H1 (cell line): ENCODE results near the gene HS6ST2. TPM values are rescaled to one million over a fixed set of nuclear protein-coding genes. Genes with fewer than 3 reads are reported as not detected.

Source experiments
- CTCF ChIA-PET: fragments of 300-600 bp; sonication (Branson Sonifier 250); formaldehyde crosslinking; loops from one replicate; lab custom pipeline; 2021; ENCODE audit not compliant: partially characterized antibody; lab: Charles Lee
- POLR2A ChIA-PET: fragments of 300-600 bp; sonication (Branson Sonifier 250); formaldehyde crosslinking; loops from one replicate; lab custom pipeline; 2021; ENCODE audit warnings: inconsistent platforms; ENCODE audit not compliant: partially characterized antibody; lab: Charles Lee
- DNase-seq, 2 experiments: peaks; one replicate each; pipeline versions ENCODE4 v3.0.0 to v3.0.0-alpha.2; 2010 to 2022; ENCODE audit warnings: low spot score in 2 of 2, low read depth in 1 of 2, mixed read lengths in 1 of 2
- FAIRE-seq: peaks from 2 replicates; lab custom pipeline; 2011; peaks lifted over from hg19 to GRCh38; lab: Jason Lieb, UNC
- H2AFZ ChIP-seq: 2 replicates; pipeline ENCODE4 v1.8.1; 2012; ENCODE audit warnings: low read length, inconsistent platforms
- H2AK5ac ChIP-seq: 2 replicates; pipeline ENCODE4 v1.6.1; 2013; ENCODE audit warnings: low read depth, low read length
- H2BK120ac ChIP-seq: replicated peaks from 2 replicates; pipeline ENCODE3; 2013; ENCODE audit warnings: low read depth, low read length, inconsistent platforms
- H2BK12ac ChIP-seq: 2 replicates; pipeline ENCODE4 v1.6.1; 2013; ENCODE audit warnings: low read depth, low read length
- H2BK15ac ChIP-seq: 2 replicates; pipeline ENCODE4 v1.6.1; 2013; ENCODE audit warnings: low read length
- H2BK20ac ChIP-seq: 2 replicates; pipeline ENCODE4 v1.6.1; 2013; ENCODE audit warnings: low read length
- H2BK5ac ChIP-seq: 2 replicates; pipeline ENCODE4 v1.6.1; 2013; ENCODE audit warnings: low read depth, low read length
- H3K14ac ChIP-seq: 2 replicates; pipeline ENCODE4 v1.6.1; 2013; ENCODE audit warnings: inconsistent platforms; ENCODE audit not compliant: insufficient read length
- H3K18ac ChIP-seq: 2 replicates; pipeline ENCODE4 v1.6.1; 2013; ENCODE audit warnings: low read length; ENCODE audit errors: extremely low read depth
- H3K23ac ChIP-seq: 2 replicates; pipeline ENCODE4 v1.6.1; 2013; ENCODE audit warnings: inconsistent platforms; ENCODE audit not compliant: insufficient read length
- H3K23me2 ChIP-seq: 2 replicates; pipeline ENCODE4 v1.6.1; 2013; ENCODE audit warnings: low read depth, low read length
- H3K27ac ChIP-seq: 2 replicates; pipeline ENCODE4 v1.6.1; 2011; ENCODE audit warnings: low read depth, low read length, inconsistent platforms
- H3K27me3 ChIP-seq, 4 experiments: replicated peaks in 1 of 4; 1 replicate in 1 of 4; 2 replicates in 3 of 4; pipeline versions ENCODE4 v1.6.1 to v1.8.1; 2011 to 2013; ENCODE audit warnings: low read length in 3 of 4, mild to moderate bottlenecking in 3 of 4, inconsistent platforms in 2 of 4, mixed read lengths in 2 of 4, moderate library complexity in 1 of 4; ENCODE audit not compliant: control insufficient read depth in 3 of 4, insufficient read depth in 3 of 4; ENCODE audit errors: extremely low read depth in 1 of 4
- H3K36me3 ChIP-seq, 4 experiments: 2 replicates each; pipeline versions ENCODE4 v1.6.1 to v1.8.1; 2011 to 2013; ENCODE audit warnings: mild to moderate bottlenecking in 4 of 4, low read length in 3 of 4, moderate library complexity in 2 of 4, control low read depth in 1 of 4, inconsistent platforms in 1 of 4; ENCODE audit not compliant: insufficient read depth in 4 of 4, control insufficient read depth in 2 of 4
- H3K4ac ChIP-seq: replicated peaks from 2 replicates; pipeline ENCODE3; 2013; ENCODE audit warnings: low read length, low read depth, mixed read lengths, inconsistent platforms; ENCODE audit not compliant: insufficient read length
- H3K4me1 ChIP-seq, 4 experiments: replicated peaks in 1 of 4; 1 replicate in 1 of 4; 2 replicates in 3 of 4; pipeline versions ENCODE4 v1.6.1 to v1.8.1; 2011 to 2013; ENCODE audit warnings: low read length in 3 of 4, inconsistent platforms in 2 of 4, mixed read lengths in 1 of 4; ENCODE audit not compliant: insufficient read depth in 4 of 4, control insufficient read depth in 3 of 4
- H3K4me2 ChIP-seq, 2 experiments: 2 replicates each; pipeline versions ENCODE4 v1.6.1 to v1.8.1; 2011 to 2013; ENCODE audit warnings: low read depth in 2 of 2, low read length in 2 of 2, control low read depth in 1 of 2, inconsistent platforms in 1 of 2, mild to moderate bottlenecking in 1 of 2; ENCODE audit not compliant: insufficient read depth in 1 of 2
- H3K4me3 ChIP-seq, 4 experiments: fragments of 200-600, 300-600 bp in 1 of 4; sonication (generic), shearing (Covaris generic), sonication (Bioruptor Twin) in 1 of 4; 2 replicates each; pipeline versions ENCODE4 v1.5.1 to v1.8.1; 2011 to 2016; ENCODE audit warnings: low read length in 4 of 4, low read depth in 3 of 4, control low read depth in 2 of 4, inconsistent platforms in 2 of 4, mild to moderate bottlenecking in 2 of 4, mixed read lengths in 1 of 4, moderate library complexity in 1 of 4; ENCODE audit not compliant: insufficient read depth in 2 of 4; ENCODE audit errors: extremely low read depth in 1 of 4
- H3K56ac ChIP-seq: replicated peaks from 2 replicates; pipeline ENCODE3; 2013; ENCODE audit warnings: low read depth, mild to moderate bottlenecking, mixed read lengths, low read length, inconsistent platforms; ENCODE audit not compliant: insufficient read length
- H3K79me1 ChIP-seq: 2 replicates; pipeline ENCODE4 v1.6.1; 2013; ENCODE audit warnings: low read depth, low read length, control low read depth
- H3K79me2 ChIP-seq, 2 experiments: 2 replicates each; pipeline versions ENCODE4 v1.6.1 to v1.8.1; 2012 to 2013; ENCODE audit warnings: low read length in 2 of 2, mild to moderate bottlenecking in 2 of 2, inconsistent platforms in 1 of 2; ENCODE audit not compliant: insufficient read depth in 2 of 2, control insufficient read depth in 1 of 2
- H3K9ac ChIP-seq, 4 experiments: replicated peaks in 1 of 4; 1 replicate in 1 of 4; 2 replicates in 3 of 4; pipeline versions ENCODE4 v1.6.1 to v1.8.1; 2011 to 2013; ENCODE audit warnings: low read depth in 3 of 4, low read length in 3 of 4, control low read depth in 2 of 4, mild to moderate bottlenecking in 2 of 4, moderate library complexity in 2 of 4, inconsistent platforms in 1 of 4; ENCODE audit errors: extremely low read depth in 1 of 4
- H3K9me3 ChIP-seq, 2 experiments: 2 replicates each; pipeline versions ENCODE4 v1.6.1 to v1.8.1; 2012 to 2013; ENCODE audit warnings: mild to moderate bottlenecking in 2 of 2, moderate library complexity in 2 of 2, control low read depth in 1 of 2, inconsistent platforms in 1 of 2, low read depth in 1 of 2, low read length in 1 of 2, mixed read lengths in 1 of 2; ENCODE audit not compliant: insufficient read depth in 2 of 2
- H4K20me1 ChIP-seq, 2 experiments: replicated peaks in 1 of 2; 2 replicates each; pipeline versions ENCODE3 to v1.8.1; 2011 to 2013; ENCODE audit warnings: inconsistent platforms in 2 of 2, low read length in 2 of 2, mild to moderate bottlenecking in 1 of 2; ENCODE audit not compliant: insufficient read depth in 2 of 2, control insufficient read depth in 1 of 2
- H4K5ac ChIP-seq: 2 replicates; pipeline ENCODE4 v1.6.1; 2013; ENCODE audit warnings: low read length, low read depth, mixed read lengths, inconsistent platforms; ENCODE audit not compliant: insufficient read length
- H4K8ac ChIP-seq: 2 replicates; pipeline ENCODE4 v1.8.0; 2013; ENCODE audit warnings: mild to moderate bottlenecking, moderate library complexity, low read length, inconsistent platforms; ENCODE audit not compliant: insufficient read depth; ENCODE audit errors: extremely low read depth
- H4K91ac ChIP-seq: replicated peaks from 2 replicates; pipeline ENCODE3; 2013; ENCODE audit warnings: low read length, mixed read lengths, inconsistent platforms; ENCODE audit not compliant: insufficient read length
- CBX5 ChIP-seq: fragments of 300-800, 300-1000 bp; sonication (generic); IDR thresholded peaks from 2 replicates; pipeline ENCODE4 v1.7.1; 2016; ENCODE audit warnings: antibody characterized with exemption, low read length, low read depth
- KDM4A ChIP-seq: IDR thresholded peaks from one replicate; pipeline ENCODE4 v1.7.1; 2012; ENCODE audit warnings: low read depth, mild to moderate bottlenecking, moderate library complexity, low read length, inconsistent platforms; ENCODE audit not compliant: severe bottlenecking
- SP4 ChIP-seq: IDR thresholded peaks from 2 replicates; pipeline ENCODE4 v1.6.1; 2012; ENCODE audit warnings: low read length, inconsistent platforms
- WGBS, 2 experiments: shearing (Covaris generic) in 1 of 2; methylation state at CpG; one replicate each; pipeline versions ENCODE4 v1.1.6 to v1.1.7; 2013 to 2015; ENCODE audit warnings: low lambda C conversion rate in 2 of 2, mixed read lengths in 2 of 2, inconsistent platforms in 1 of 2, low coverage in 1 of 2, missing lambda C conversion rate in 1 of 2; ENCODE audit not compliant: insufficient replicate concordance in 2 of 2, insufficient coverage in 1 of 2, insufficient read length in 1 of 2; ENCODE audit errors: extremely low coverage in 1 of 2, missing lambda C conversion rate in 1 of 2; 5-methylcytosine and 5-hydroxymethylcytosine counted together
- polyA plus RNA-seq, 7 experiments: library from polyadenylated mRNA; depleted of rRNA in 3 of 7; stranded (reverse) in 5 of 7; unstranded in 2 of 7; fragments of >200 nt in 5 of 7; fragments of 200-250 nt in 2 of 7; gene quantifications; 1 replicate in 5 of 7; 2 replicates in 1 of 7; 4 replicates in 1 of 7; pipeline versions ENCODE4 v1.2.1 to v1.2.3, GENCODE V29; 2011 to 2013; ENCODE audit warnings: missing spikeins in 2 of 7, mixed read lengths in 2 of 7
- total RNA-seq: library from RNA; stranded (reverse); fragmentation: NEBNext Ultra II Directional; extraction: Animal tissue kit (Norgen Biotek cat#: 25700); gene quantifications from 2 replicates; pipeline ENCODE4 v1.2.1, GENCODE V29; 2021

The HS6ST2 gene
- total and polyA plus RNA-seq, 2 of the 8 experiments (the other 6 are each of a cell fraction or from before 2014, with no cell fraction given), result 3.9 TPM

DNA sequence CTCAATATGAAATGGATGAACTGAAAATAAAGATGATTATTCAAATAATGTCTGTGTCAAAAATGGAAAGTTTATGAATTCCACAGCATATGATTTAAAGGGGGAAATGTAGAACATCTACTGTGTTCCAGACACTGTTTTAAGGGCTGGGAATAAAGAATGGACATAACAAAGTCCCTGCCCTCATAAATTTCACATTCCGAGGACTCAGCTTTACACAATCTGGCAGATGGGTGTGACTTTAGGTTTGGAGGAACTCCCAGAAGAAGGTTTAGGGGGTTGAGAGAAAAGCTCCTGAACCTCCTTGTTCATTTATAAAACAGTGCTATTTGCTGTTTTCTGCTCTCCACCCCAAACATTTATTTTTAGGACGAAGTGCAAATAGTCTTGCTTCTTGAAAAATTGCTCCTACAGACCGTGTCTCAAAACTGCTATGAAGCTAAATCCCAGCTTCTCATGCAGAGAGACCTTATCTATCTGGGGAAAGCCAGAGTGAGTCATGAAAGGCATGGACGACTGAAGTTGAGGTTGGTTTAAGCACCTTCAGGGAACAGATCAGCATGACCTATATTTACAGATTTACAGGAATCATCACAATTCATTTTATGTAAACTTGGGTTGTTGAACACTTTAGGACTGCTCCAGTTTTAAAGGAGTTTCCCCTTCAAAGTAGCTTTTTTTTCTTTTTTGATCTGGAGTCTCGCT lies 184.3 kb downstream of the HS6ST2 start:
- Histone ChIP-seq H3K27me3 (no peaks in the 10 kb centered on the region), H3K4me2 (no peak overlapping the region), H3K27ac (no peak overlapping the region), H3K79me1 (no peaks in the 10 kb centered on the region), H3K56ac (no peak overlapping the region), H3K23me2 (no peaks in the 10 kb centered on the region; the same call in 1 of the 2 replicates), H2AK5ac (no peak overlapping the region), H3K4me1 (peaks cover 0 to 4% (median 0%) of the 10 kb centered on the region in 4 experiments; a peak in 2 of 7 replicates), H2BK20ac (no peak overlapping the region), H2AFZ (no peak overlapping the region), H3K14ac (no peak overlapping the region), H3K4me3 (no peak overlapping the region), H3K79me2 (no peaks in the 10 kb centered on the region), H3K36me3 (no peaks in the 10 kb centered on the region), H2BK12ac (no peak overlapping the region), H3K23ac (no peak overlapping the region), H3K9me3 (no peaks in the 10 kb centered on the region), H2BK120ac (no peak overlapping the region), H4K20me1 (no peaks in the 10 kb centered on the region), H3K18ac (no peak overlapping the region), H3K9ac (no peak overlapping the region), H3K4ac (no peak overlapping the region), H4K5ac (no peak overlapping the region), H2BK15ac (no peak overlapping the region), H4K91ac (no peak overlapping the region), H2BK5ac (no peak overlapping the region), H4K8ac (no peak overlapping the region)
- DNase-seq (no peak), FAIRE-seq (peak; percentile 13)
- WGBS, 2 experiments, result 95% methylated on average over 4 of the region's 5 CpGs; no CpG with 5 or more reads in 1 of the 2 experiments
- ChIA-PET POLR2A (no interaction called here), CTCF (interaction anchor here (0.8 to 2.0 kb wide), 2 partner anchors 24 to 175 kb away, joined by 3 to 5 read pairs; no protein-coding TSS in a partner anchor)
- no peak for TF ChIP-seq CBX5
- no peak for TF ChIP-seq SP4
- no peak for TF ChIP-seq KDM4A
